Endothelial cell (in vitro differentiated cells): ENCODE results near the gene GIGYF1. TPM values are rescaled to one million over a fixed set of nuclear protein-coding genes. Genes with fewer than 3 reads are reported as not detected.

Source experiments
- DNase-seq: peaks from one replicate; pipeline ENCODE4 v3.0.0; 2021; ENCODE audit warnings: low spot score
- H3K27ac Mint-ChIP-seq: one replicate; pipeline ENCODE4 v1.8.0; 2021; ENCODE audit warnings: mixed read lengths, inconsistent platforms; ENCODE audit not compliant: unreplicated experiment
- H3K27me3 Mint-ChIP-seq: one replicate; pipeline ENCODE4 v1.8.0; 2021; ENCODE audit warnings: mild to moderate bottlenecking, moderate library complexity, mixed read lengths, inconsistent platforms; ENCODE audit not compliant: unreplicated experiment
- H3K36me3 Mint-ChIP-seq: one replicate; pipeline ENCODE4 v1.8.0; 2021; ENCODE audit warnings: mild to moderate bottlenecking, low read depth, mixed read lengths, inconsistent platforms; ENCODE audit not compliant: unreplicated experiment
- H3K4me1 Mint-ChIP-seq: one replicate; pipeline ENCODE4 v1.8.0; 2021; ENCODE audit warnings: mild to moderate bottlenecking, mixed read lengths, inconsistent platforms; ENCODE audit not compliant: unreplicated experiment
- H3K4me3 Mint-ChIP-seq: one replicate; pipeline ENCODE4 v1.8.0; 2021; ENCODE audit warnings: mild to moderate bottlenecking, mixed read lengths, inconsistent platforms; ENCODE audit not compliant: unreplicated experiment
- H3K9me3 Mint-ChIP-seq: one replicate; pipeline ENCODE4 v1.8.0; 2021; ENCODE audit warnings: mixed read lengths, inconsistent platforms; ENCODE audit not compliant: unreplicated experiment
- total RNA-seq: library from RNA; stranded (reverse); fragmentation: NEBNext Ultra II Directional; extraction: Animal tissue kit (Norgen Biotek cat#: 25700); gene quantifications from one replicate; pipeline ENCODE4 v1.2.1, GENCODE V29; 2021; ENCODE audit not compliant: unreplicated experiment
- TF ChIP-seq, protein P1 (sequence below): fragments of 200-600 bp; sonication (generic); IDR thresholded peaks from one replicate; pipeline ENCODE4 v1.5.0; 2021; ENCODE audit warnings: antibody characterized with exemption; ENCODE audit not compliant: unreplicated experiment

The GIGYF1 gene
- total RNA-seq, 1 donor from 2014 or later, result 70.6 TPM

GRCh38 chr7:100641463-100641859 lies 52.6 kb downstream of the GIGYF1 start, which contains the start of gene TFR2:
TFR2 (minus strand) TSS chr7:100641552; CDS start chr7:100641509, 43 bp downstream.
- Mint-ChIP-seq H3K4me3 (no peak within 1 kb of the TSS), H3K36me3 (no peaks in the 10 kb centered on the region), H3K27me3 (no peaks in the 10 kb centered on the region), H3K27ac (no peak within 1 kb of the TSS), H3K9me3 (no peaks in the 10 kb centered on the region), H3K4me1 (no peaks in the 10 kb centered on the region)
- TF ChIP-seq, protein P1, sequence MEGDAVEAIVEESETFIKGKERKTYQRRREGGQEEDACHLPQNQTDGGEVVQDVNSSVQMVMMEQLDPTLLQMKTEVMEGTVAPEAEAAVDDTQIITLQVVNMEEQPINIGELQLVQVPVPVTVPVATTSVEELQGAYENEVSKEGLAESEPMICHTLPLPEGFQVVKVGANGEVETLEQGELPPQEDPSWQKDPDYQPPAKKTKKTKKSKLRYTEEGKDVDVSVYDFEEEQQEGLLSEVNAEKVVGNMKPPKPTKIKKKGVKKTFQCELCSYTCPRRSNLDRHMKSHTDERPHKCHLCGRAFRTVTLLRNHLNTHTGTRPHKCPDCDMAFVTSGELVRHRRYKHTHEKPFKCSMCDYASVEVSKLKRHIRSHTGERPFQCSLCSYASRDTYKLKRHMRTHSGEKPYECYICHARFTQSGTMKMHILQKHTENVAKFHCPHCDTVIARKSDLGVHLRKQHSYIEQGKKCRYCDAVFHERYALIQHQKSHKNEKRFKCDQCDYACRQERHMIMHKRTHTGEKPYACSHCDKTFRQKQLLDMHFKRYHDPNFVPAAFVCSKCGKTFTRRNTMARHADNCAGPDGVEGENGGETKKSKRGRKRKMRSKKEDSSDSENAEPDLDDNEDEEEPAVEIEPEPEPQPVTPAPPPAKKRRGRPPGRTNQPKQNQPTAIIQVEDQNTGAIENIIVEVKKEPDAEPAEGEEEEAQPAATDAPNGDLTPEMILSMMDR, result no peak
- no peak for DNase-seq

DNA sequence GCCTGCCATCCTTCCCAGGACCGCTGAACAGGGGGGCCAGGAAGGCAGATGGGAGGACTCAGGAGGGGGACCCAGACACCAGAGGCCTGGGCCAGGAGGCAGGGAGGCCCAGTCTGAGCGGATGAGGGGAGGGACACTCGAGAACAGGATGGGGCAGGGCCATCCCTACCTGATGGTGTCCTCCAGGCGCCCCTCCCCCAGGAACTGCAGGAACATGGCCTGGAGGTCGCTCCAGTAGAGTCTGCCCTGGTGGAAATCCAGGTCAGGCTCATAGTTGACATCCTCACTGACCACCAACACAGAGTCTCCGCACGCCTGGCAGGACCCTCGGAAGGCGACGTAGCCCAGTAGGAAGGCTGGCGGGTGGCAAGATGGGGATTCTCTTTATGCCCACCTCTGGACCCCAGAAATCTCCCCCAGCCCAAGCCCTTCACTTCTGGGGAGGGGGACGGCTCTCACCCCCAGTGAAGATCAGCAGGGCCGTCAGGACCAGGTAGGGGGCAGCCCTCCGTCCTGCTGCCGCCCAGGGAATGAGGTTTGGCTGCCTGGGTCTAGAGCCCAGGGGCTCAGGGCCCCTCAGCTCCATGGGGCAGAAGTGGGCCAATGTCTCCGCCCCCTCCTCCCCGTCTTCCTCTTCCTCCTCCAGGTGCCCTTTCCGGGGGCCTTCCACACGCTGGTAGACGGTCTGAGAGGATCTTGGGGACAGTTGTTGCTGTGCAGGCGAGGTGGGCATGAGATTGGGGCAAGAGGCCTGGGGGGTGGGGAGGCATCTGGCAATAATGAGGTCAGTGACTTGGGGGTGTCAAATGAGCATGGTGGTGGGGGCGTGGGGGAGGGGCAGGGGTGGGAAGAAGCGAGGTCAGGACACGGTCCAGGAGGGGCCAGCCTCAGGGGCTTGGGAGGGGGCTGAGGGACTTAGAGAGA lies 53.3 kb downstream of the GIGYF1 start:
- H3K27me3 Mint-ChIP-seq, result no peaks in the 10 kb centered on the region
- H3K27ac Mint-ChIP-seq, result no peak overlapping the region
- no peak for DNase-seq
- no peaks in the 10 kb centered on the region for H3K36me3 Mint-ChIP-seq
- no peaks in the 10 kb centered on the region for H3K9me3 Mint-ChIP-seq
- TF ChIP-seq, protein P1, result no peak
- H3K4me3 Mint-ChIP-seq, result no peak overlapping the region
- H3K4me1 Mint-ChIP-seq, result no peaks in the 10 kb centered on the region

GRCh38 chr7:100639995-100640516 lies 54.0 kb downstream of the GIGYF1 start:
- no peaks in the 10 kb centered on the region for H3K27me3 Mint-ChIP-seq
- H3K36me3 Mint-ChIP-seq, result no peaks in the 10 kb centered on the region
- no peaks in the 10 kb centered on the region for H3K4me1 Mint-ChIP-seq
- TF ChIP-seq, protein P1, result no peak
- DNase-seq, result no peak
- H3K27ac Mint-ChIP-seq, result no peak overlapping the region
- H3K9me3 Mint-ChIP-seq, result no peaks in the 10 kb centered on the region
- H3K4me3 Mint-ChIP-seq, result no peak overlapping the region

- no peaks in the 10 kb centered on the region for H3K9me3 Mint-ChIP-seq
- peak; percentile 50 for DNase-seq
- H3K27ac Mint-ChIP-seq, result no peak overlapping the region
- H3K36me3 Mint-ChIP-seq, result no peaks in the 10 kb centered on the region
- H3K4me3 Mint-ChIP-seq, result no peak overlapping the region
- peaks cover 6% of the 10 kb centered on the region for H3K4me1 Mint-ChIP-seq
- TF ChIP-seq, protein P1, result peak; percentile 31
- peaks cover 7% of the 10 kb centered on the region for H3K27me3 Mint-ChIP-seq
Observed at GRCh38 chr7:100632951-100633717, 60.9 kb downstream of the GIGYF1 start.
